Sigmoid colon (tissue), 7 donors: ENCODE measurements around the gene ANKRD10. TPM values are rescaled to one million over a fixed set of nuclear protein-coding genes. Genes with fewer than 3 reads are reported as not detected.

Source experiments
- DNase-seq: peaks from one replicate; pipeline ENCODE4 v3.0.0-alpha.2; 2019
- H3K27ac ChIP-seq, 4 donors: fragments of 200-600 bp; sonication (generic); one replicate each; pipeline ENCODE4 v1.5.1; 2016 to 2019; ENCODE audit warnings: mild to moderate bottlenecking in 1 of 4
- H3K27me3 ChIP-seq, 3 donors: fragments of 200-600 bp; sonication (generic); one replicate each; pipeline ENCODE4 v1.5.1; 2019; ENCODE audit warnings: mild to moderate bottlenecking in 1 of 3
- H3K36me3 ChIP-seq, 4 donors: fragments of 200-600 bp; sonication (generic); one replicate each; pipeline ENCODE4 v1.5.1; 2016 to 2019
- H3K4me1 ChIP-seq, 4 donors: fragments of 200-600 bp; sonication (generic); one replicate each; pipeline ENCODE4 v1.5.1; 2017 to 2019
- H3K4me3 ChIP-seq, 4 donors: fragments of 200-600 bp; sonication (generic); one replicate each; pipeline ENCODE4 v1.5.1; 2017 to 2019; ENCODE audit warnings: mild to moderate bottlenecking in 2 of 4, moderate library complexity in 1 of 4
- H3K9me3 ChIP-seq, 4 donors: fragments of 200-600 bp in 3 of 4; sonication (generic) in 3 of 4; one replicate each; pipeline versions ENCODE4 v1.5.1 to v1.6.1; 2013 to 2019
- EP300 ChIP-seq, 4 donors: sonication (generic); formaldehyde crosslinking; IDR thresholded peaks; one replicate each; pipeline ENCODE4 v1.6.1; 2017; ENCODE audit warnings: antibody characterized with exemption in 4 of 4
- POLR2A ChIP-seq, 2 donors: fragments of 450-650 bp; IDR thresholded peaks; one replicate each; pipeline ENCODE4 v1.6.1; 2016; ENCODE audit warnings: antibody characterized with exemption in 2 of 2, mild to moderate bottlenecking in 2 of 2, moderate library complexity in 2 of 2
- POLR2AphosphoS5 ChIP-seq, 4 donors: sonication (generic); formaldehyde crosslinking; IDR thresholded peaks; one replicate each; pipeline ENCODE4 v1.6.1; 2017; ENCODE audit warnings: antibody characterized with exemption in 4 of 4
- WGBS, 2 donors: extraction: QIAGEN DNeasy Blood & Tissue Kit; methylation state at CpG; one replicate each; pipeline ENCODE4 v1.1.7; 2013; 5-methylcytosine and 5-hydroxymethylcytosine counted together
- intact Hi-C: fragments of 100-400 bp; cut with DNase I; formaldehyde crosslinking; loops from one replicate; pipeline ENCODE4 v1.15.1; 2023
- polyA plus RNA-seq, 3 donors: library from polyadenylated mRNA; stranded (reverse); fragments of 200-250 nt; gene quantifications; one replicate each; pipeline ENCODE4 v1.2.3, GENCODE V29; 2013
- total RNA-seq, 4 donors: library from RNA; depleted of rRNA; stranded (reverse); fragments of >200 nt; gene quantifications; one replicate each; pipeline ENCODE4 v1.1.0, GENCODE V29; 2016
- TF ChIP-seq, protein P1 (sequence below), 4 experiments: fragments of 450-650 bp in 3 of 4; fragments of 200-600 bp in 1 of 4; IDR thresholded peaks; one replicate each; pipeline ENCODE4 v1.5.1; 2016 to 2019; ENCODE audit warnings: antibody characterized with exemption in 4 of 4, mild to moderate bottlenecking in 3 of 4, moderate library complexity in 2 of 4
- donor health status: healthy with polysubstance abuse.
- donor health status: Bipolar disorder and iron deficiency.
- donor health status: healthy.

The ANKRD10 gene
- total and polyA plus RNA-seq, 7 donors = 41.4 to 179 (median 141) TPM

DNA sequence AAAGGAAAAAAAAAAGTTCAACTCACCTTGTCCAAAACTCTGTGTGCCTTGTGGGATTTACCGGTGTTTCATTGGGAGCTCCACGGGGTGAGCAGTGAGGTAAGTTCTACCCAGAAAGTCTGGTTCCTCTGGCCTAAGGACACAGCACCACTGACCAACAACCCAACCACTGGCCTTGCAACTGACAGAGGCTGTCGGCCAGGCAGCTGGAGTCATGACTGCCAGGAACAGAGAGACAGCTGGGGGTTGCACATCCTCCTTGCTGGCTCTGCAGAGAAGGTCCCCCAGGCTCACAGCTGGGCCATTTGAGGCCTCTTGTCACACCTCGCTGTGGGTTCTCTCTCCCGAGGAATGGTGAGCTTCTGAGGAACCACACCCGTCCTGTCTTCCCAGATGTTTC is 59.5 kb downstream of the ANKRD10 start:
- WGBS, 2 donors = 81 to 84% methylated on average over 6 of the region's 6 CpGs
- no peak for DNase-seq
- H3K36me3 ChIP-seq = no peaks in the 10 kb centered on the region
- TF ChIP-seq POLR2A (IDR thresholded peaks at IDR 0.05) (no peak), EP300 (IDR thresholded peaks at IDR 0.05) (no peak), POLR2AphosphoS5 (IDR thresholded peaks at IDR 0.05) (no peak)
- TF ChIP-seq, protein P1, sequence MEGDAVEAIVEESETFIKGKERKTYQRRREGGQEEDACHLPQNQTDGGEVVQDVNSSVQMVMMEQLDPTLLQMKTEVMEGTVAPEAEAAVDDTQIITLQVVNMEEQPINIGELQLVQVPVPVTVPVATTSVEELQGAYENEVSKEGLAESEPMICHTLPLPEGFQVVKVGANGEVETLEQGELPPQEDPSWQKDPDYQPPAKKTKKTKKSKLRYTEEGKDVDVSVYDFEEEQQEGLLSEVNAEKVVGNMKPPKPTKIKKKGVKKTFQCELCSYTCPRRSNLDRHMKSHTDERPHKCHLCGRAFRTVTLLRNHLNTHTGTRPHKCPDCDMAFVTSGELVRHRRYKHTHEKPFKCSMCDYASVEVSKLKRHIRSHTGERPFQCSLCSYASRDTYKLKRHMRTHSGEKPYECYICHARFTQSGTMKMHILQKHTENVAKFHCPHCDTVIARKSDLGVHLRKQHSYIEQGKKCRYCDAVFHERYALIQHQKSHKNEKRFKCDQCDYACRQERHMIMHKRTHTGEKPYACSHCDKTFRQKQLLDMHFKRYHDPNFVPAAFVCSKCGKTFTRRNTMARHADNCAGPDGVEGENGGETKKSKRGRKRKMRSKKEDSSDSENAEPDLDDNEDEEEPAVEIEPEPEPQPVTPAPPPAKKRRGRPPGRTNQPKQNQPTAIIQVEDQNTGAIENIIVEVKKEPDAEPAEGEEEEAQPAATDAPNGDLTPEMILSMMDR (IDR thresholded peaks at IDR 0.05) = no peak
- intact Hi-C loops = no loop called here
- no peaks in the 10 kb centered on the region for H3K4me1 ChIP-seq
- H3K27me3 ChIP-seq = no peaks in the 10 kb centered on the region
- H3K9me3 ChIP-seq = no peaks in the 10 kb centered on the region
- H3K4me3 ChIP-seq = no peak overlapping the region
- H3K27ac ChIP-seq = no peak overlapping the region

DNA sequence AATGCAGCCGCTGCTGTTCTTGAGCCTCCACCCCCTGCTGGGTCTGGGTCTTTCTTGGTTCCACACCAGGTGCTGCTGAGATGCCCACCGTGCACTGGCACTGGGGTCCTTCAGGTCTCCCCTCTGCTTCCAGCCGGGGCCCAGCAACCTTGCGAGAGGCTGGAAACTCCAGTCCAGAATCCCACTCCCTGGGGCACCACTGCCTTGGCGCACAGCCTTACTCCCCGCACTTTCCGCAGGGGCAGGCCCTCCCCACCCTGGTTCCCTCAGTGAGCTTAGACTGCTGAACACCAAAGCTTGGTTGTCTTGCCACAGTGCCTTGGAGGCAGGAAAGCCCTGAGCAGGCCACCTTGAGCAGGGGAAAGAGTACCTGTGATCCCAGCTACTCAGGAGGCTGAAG is 60.0 kb downstream of the ANKRD10 start:
- Histone ChIP-seq H3K27ac (no peak overlapping the region), H3K9me3 (no peaks in the 10 kb centered on the region), H3K4me3 (no peak overlapping the region), H3K27me3 (no peaks in the 10 kb centered on the region), H3K36me3 (no peaks in the 10 kb centered on the region), H3K4me1 (no peaks in the 10 kb centered on the region)
- DNase-seq = no peak
- WGBS, 2 donors = 96 to 97% methylated on average over 7 of the region's 7 CpGs
- intact Hi-C loops = no loop called here
- TF ChIP-seq, protein P1 (IDR thresholded peaks at IDR 0.05) = no peak
- TF ChIP-seq POLR2AphosphoS5 (IDR thresholded peaks at IDR 0.05) = no peak
- no peak for TF ChIP-seq EP300 (IDR thresholded peaks at IDR 0.05)
- TF ChIP-seq POLR2A (IDR thresholded peaks at IDR 0.05) = no peak

DNA sequence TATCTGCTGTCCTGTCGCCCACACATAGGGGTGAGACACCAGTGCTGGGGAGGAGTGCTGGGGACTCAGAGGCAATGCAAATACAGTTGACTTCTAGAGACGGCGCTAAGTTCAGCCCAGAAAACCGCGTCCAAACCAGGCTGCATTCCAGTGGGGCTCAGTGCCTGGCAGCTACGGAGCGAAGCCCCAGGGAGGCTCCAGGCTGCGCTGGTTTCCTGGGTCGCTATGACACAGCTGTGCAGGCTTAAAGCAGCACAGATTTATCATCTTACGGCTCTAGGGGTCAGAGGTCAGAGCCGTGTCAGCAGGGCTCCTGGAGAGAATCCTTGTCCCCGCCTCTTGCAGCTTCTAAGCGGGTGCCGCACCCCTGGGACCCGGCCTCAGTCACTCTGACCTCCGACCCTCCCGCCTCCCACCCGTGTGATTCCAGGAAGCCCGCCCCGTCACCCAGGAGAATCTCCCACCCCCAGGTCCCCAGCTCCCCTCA is 61.6 kb downstream of the ANKRD10 start:
- H3K27me3 ChIP-seq = no peaks in the 10 kb centered on the region
- no peak for DNase-seq
- H3K9me3 ChIP-seq = no peaks in the 10 kb centered on the region
- WGBS, 2 donors = 72 to 74% methylated on average over 20 of the region's 20 CpGs
- no peak overlapping the region for H3K27ac ChIP-seq
- TF ChIP-seq POLR2A (IDR thresholded peaks at IDR 0.05) (no peak), EP300 (IDR thresholded peaks at IDR 0.05) (no peak), POLR2AphosphoS5 (IDR thresholded peaks at IDR 0.05) (no peak)
- TF ChIP-seq, protein P1 (IDR thresholded peaks at IDR 0.05) = no peak
- no peak overlapping the region for H3K4me3 ChIP-seq
- intact Hi-C loops = no loop called here
- H3K4me1 ChIP-seq = no peaks in the 10 kb centered on the region
- H3K36me3 ChIP-seq = no peaks in the 10 kb centered on the region

DNA sequence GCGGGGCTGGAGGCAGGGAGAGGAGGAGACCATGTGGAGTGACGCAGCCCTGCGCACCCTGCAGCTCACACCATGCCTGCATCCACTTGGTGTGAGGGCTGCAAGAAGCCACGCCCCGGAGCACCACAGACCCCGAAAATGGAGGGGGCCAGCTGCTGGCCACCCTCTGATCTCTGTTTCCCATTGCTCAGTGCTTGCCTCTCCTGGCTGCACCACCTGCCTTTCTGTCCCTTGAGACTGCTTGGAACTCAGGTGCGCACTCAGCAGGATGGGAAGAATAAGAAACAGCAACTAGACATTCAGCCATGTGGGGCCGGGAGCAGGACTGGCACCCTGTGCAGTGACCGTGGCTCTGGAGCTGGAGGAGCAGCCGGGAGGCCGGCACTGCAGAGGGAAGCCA is 64.0 kb downstream of the ANKRD10 start:
- intact Hi-C loops = no loop called here
- no peaks in the 10 kb centered on the region for H3K27me3 ChIP-seq
- TF ChIP-seq, protein P1 (IDR thresholded peaks at IDR 0.05) = no peak
- no peak for TF ChIP-seq EP300 (IDR thresholded peaks at IDR 0.05)
- H3K36me3 ChIP-seq = no peaks in the 10 kb centered on the region
- H3K4me3 ChIP-seq = no peak overlapping the region
- WGBS, 2 donors = 81 to 82% methylated on average over 11 of the region's 11 CpGs
- no peak overlapping the region for H3K27ac ChIP-seq
- no peaks in the 10 kb centered on the region for H3K9me3 ChIP-seq
- H3K4me1 ChIP-seq = no peaks in the 10 kb centered on the region
- DNase-seq = no peak

DNA sequence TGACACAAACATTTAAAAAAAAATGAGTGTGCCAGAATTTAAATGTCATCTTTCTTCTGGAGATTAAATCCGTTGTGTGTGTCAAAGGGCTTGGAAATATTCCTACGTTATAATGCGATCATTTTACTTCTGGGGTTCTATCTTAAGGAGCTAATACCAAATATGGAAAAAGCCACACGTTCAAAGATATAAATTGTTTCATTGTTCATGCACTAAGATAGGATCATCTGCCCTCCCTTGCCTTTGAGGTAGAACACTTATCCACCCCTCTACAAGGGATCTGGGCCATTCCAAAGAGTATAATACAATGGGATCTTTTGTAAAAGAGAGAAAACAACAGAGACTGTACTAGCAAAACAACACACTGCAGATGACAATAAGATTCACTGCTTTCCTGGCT is 64.9 kb downstream of the ANKRD10 start:
- Histone ChIP-seq H3K36me3 (no peaks in the 10 kb centered on the region), H3K9me3 (no peaks in the 10 kb centered on the region), H3K4me1 (no peaks in the 10 kb centered on the region), H3K27ac (no peak overlapping the region), H3K4me3 (no peak overlapping the region), H3K27me3 (no peaks in the 10 kb centered on the region)
- 61 to 69% methylated on average over 4 of the region's 4 CpGs for WGBS, 2 donors
- TF ChIP-seq EP300 (IDR thresholded peaks at IDR 0.05) = no peak
- no peak for TF ChIP-seq POLR2A (IDR thresholded peaks at IDR 0.05)
- no peak for TF ChIP-seq POLR2AphosphoS5 (IDR thresholded peaks at IDR 0.05)
- TF ChIP-seq, protein P1 (IDR thresholded peaks at IDR 0.05) = no peak
- DNase-seq = no peak
- intact Hi-C loops = no loop called here
